Measurements from ENCODE around the gene OR6V1.

- TF ChIP-seq EZH2 (IDR thresholded peaks at IDR 0.05; ENCODE audit: borderline replicate concordance, insufficient read depth, low read depth, low read length, poor library complexity, severe bottlenecking) (no peak), CTCF (IDR thresholded peaks at IDR 0.05) (no peak)
These were observed 21.4 kb downstream of the OR6V1 start for GRCh38 chr7:143073556-143073955.

Data from B cell (primary cell).